KMS-11 (cell line): Measurements from ENCODE around the gene SUCLG2.

Experiments
- H2AFZ ChIP-seq: fragments of 200-600 bp; sonication (generic); 2 replicates; pipeline ENCODE4 v1.6.1; 2016; ENCODE audit warnings: antibody characterized with exemption, mixed run types, low read depth
- H3K27ac ChIP-seq: fragments of 200-600 bp; sonication (generic); 2 replicates; pipeline ENCODE4 v1.6.1; 2016; ENCODE audit warnings: mild to moderate bottlenecking, mixed run types
- H3K27me3 ChIP-seq: fragments of 200-600 bp; sonication (generic); 2 replicates; pipeline ENCODE4 v1.6.1; 2017; ENCODE audit warnings: mild to moderate bottlenecking, low read depth, mixed run types, moderate library complexity; ENCODE audit not compliant: insufficient read depth
- H3K36me3 ChIP-seq: fragments of 200-600 bp; sonication (generic); 2 replicates; pipeline ENCODE4 v1.6.1; 2017; ENCODE audit warnings: mild to moderate bottlenecking, mixed run types; ENCODE audit not compliant: insufficient read depth
- H3K4me1 ChIP-seq: fragments of 200-600 bp; sonication (generic); 2 replicates; pipeline ENCODE4 v1.6.1; 2016; ENCODE audit warnings: mild to moderate bottlenecking, low read depth, mixed run types; ENCODE audit not compliant: poor library complexity, severe bottlenecking
- H3K4me2 ChIP-seq: fragments of 200-600 bp; sonication (generic); 2 replicates; pipeline ENCODE4 v1.7.0; 2016; ENCODE audit warnings: mild to moderate bottlenecking, mixed run types
- H3K4me3 ChIP-seq: fragments of 200-600 bp; sonication (generic); IDR thresholded peaks from 2 replicates; pipeline ENCODE4 v1.6.1; 2017; ENCODE audit warnings: low read depth, low read length, mixed read lengths; ENCODE audit not compliant: insufficient read depth
- H3K79me2 ChIP-seq: fragments of 200-600 bp; sonication (generic); 2 replicates; pipeline ENCODE4 v1.6.1; 2016; ENCODE audit warnings: low read depth, mixed run types; ENCODE audit not compliant: insufficient read depth
- H3K9ac ChIP-seq: fragments of 200-600 bp; sonication (generic); 2 replicates; pipeline ENCODE4 v1.6.1; 2016; ENCODE audit warnings: mild to moderate bottlenecking, mixed run types
- H4K20me1 ChIP-seq: fragments of 200-600 bp; sonication (generic); 2 replicates; pipeline ENCODE4 v1.6.1; 2016; ENCODE audit warnings: mild to moderate bottlenecking, mixed run types; ENCODE audit not compliant: insufficient read depth
- TF ChIP-seq, protein P1 (sequence below): fragments of 200-600 bp; sonication (generic); conservative IDR thresholded peaks from 2 replicates; pipeline ENCODE4 v1.6.1; 2017; ENCODE audit warnings: low read depth, mild to moderate bottlenecking, antibody characterized with exemption, low read length, moderate library complexity, mixed read lengths

Gene SUCLG2

DNA sequence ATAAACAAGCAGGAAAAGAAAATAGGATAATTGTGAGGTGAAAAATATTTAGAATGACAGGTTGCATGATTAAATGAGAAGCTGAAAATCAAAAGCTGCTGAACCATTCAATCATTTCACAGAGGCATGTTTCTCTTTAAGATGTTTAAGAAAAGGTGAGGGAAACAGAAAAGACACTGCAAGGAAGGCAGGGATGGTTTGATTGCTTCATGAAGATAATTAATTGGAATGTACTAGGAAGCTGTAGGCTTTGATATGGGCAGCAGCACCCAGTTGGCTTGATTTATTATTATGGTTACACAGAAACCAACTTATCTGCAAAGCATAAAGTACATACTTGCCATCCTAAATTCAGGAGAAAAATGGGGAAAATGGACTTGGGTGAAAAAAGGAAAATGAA is 234.6 kb downstream of the SUCLG2 start:
- Histone ChIP-seq H3K79me2 (no peaks in the 10 kb centered on the region), H3K4me1 (no peaks in the 10 kb centered on the region), H3K9ac (no peak overlapping the region), H3K4me3 (no peak overlapping the region), H3K27ac (no peak overlapping the region), H2AFZ (no peak overlapping the region), H3K36me3 (no peaks in the 10 kb centered on the region), H4K20me1 (no peaks in the 10 kb centered on the region), H3K4me2 (no peak overlapping the region), H3K27me3 (no peaks in the 10 kb centered on the region)
- TF ChIP-seq, protein P1, sequence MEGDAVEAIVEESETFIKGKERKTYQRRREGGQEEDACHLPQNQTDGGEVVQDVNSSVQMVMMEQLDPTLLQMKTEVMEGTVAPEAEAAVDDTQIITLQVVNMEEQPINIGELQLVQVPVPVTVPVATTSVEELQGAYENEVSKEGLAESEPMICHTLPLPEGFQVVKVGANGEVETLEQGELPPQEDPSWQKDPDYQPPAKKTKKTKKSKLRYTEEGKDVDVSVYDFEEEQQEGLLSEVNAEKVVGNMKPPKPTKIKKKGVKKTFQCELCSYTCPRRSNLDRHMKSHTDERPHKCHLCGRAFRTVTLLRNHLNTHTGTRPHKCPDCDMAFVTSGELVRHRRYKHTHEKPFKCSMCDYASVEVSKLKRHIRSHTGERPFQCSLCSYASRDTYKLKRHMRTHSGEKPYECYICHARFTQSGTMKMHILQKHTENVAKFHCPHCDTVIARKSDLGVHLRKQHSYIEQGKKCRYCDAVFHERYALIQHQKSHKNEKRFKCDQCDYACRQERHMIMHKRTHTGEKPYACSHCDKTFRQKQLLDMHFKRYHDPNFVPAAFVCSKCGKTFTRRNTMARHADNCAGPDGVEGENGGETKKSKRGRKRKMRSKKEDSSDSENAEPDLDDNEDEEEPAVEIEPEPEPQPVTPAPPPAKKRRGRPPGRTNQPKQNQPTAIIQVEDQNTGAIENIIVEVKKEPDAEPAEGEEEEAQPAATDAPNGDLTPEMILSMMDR = no peak

DNA sequence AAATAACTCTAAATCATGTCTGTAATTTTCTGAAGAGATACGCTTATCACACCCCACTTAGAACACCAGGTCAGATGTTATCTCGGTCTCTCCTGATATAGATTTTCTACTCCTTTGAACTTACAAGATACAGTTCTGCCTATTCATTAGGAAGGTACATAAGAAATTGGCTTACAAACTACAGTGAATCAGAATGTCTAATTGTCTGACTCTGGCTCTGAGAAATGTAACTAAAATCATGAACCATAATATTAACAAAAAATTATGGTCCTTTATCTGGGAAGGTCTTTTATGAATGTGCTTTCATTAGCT is 235.2 kb downstream of the SUCLG2 start:
- Histone ChIP-seq H3K9ac (no peak overlapping the region), H3K79me2 (no peaks in the 10 kb centered on the region), H3K27ac (no peak overlapping the region), H3K36me3 (no peaks in the 10 kb centered on the region), H3K4me2 (no peak overlapping the region), H2AFZ (no peak overlapping the region), H3K27me3 (no peaks in the 10 kb centered on the region), H3K4me3 (no peak overlapping the region), H3K4me1 (no peaks in the 10 kb centered on the region), H4K20me1 (no peaks in the 10 kb centered on the region)
- TF ChIP-seq, protein P1 = no peak

DNA sequence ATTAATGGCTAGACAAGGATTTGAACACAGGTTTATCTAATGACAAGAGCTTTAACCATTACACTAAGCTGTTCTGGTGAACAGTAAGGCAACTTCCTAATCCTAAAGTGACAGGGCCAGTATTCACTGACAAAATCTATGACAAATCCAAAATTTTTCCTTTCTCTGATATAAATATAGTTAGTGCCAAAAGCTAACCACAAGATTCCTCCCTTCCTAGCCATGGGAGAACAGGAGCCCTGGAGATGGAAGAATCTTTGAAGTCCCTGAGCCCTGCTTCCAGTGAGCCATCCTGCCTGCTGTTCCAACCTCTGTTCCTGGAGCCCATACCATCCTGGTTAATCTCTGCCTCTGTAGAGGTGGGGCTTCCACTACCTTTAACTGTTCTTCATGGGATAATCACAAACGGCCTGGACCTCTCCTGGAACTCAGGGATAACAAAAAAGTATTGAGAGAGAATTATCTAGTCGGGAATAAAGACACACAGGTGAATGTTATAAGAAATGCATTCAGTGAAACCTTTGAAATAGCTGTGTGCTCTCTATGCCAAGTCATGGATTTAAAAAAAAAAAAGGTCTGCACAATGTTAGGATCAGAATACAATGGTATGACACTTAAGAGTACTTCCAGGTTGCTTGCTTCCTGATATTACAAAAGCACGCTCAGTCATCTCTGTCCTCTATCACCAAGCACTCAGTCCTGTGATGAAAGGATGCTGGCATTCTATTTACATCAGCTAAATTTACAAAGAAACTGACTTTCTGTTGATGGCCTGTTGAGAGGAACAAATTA is 235.8 kb downstream of the SUCLG2 start:
- no peaks in the 10 kb centered on the region for H3K79me2 ChIP-seq
- no peaks in the 10 kb centered on the region for H4K20me1 ChIP-seq
- no peak overlapping the region for H3K4me3 ChIP-seq
- H3K36me3 ChIP-seq = no peaks in the 10 kb centered on the region
- no peak overlapping the region for H3K9ac ChIP-seq
- H3K4me1 ChIP-seq = no peaks in the 10 kb centered on the region
- H3K27ac ChIP-seq = no peak overlapping the region
- TF ChIP-seq, protein P1 = no peak
- no peaks in the 10 kb centered on the region for H3K27me3 ChIP-seq
- no peak overlapping the region for H3K4me2 ChIP-seq
- H2AFZ ChIP-seq = no peak overlapping the region

DNA sequence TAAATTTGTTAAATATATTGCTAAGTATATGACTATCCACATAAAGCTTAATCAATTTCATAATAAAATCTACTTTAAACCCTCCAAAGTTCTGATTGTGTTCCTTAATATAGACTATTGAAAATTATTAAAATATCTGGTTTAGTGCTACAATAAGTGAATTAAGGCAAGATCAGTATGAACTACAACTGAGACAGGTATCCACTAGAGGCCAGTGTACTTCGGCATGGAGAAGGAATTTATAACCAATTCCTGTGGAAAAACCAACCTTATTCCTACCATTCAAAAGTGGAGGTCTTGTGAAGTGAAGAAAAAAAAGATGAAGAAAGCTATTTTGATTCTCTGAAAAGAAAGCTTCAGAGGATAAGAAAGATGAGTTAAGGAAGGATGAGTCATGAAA is 237.7 kb downstream of the SUCLG2 start:
- H2AFZ ChIP-seq = no peak overlapping the region
- no peaks in the 10 kb centered on the region for H3K4me1 ChIP-seq
- TF ChIP-seq, protein P1 = no peak
- H3K4me2 ChIP-seq = no peak overlapping the region
- H3K27me3 ChIP-seq = no peaks in the 10 kb centered on the region
- H3K79me2 ChIP-seq = no peaks in the 10 kb centered on the region
- H3K36me3 ChIP-seq = no peaks in the 10 kb centered on the region
- H3K9ac ChIP-seq = no peak overlapping the region
- H4K20me1 ChIP-seq = no peaks in the 10 kb centered on the region
- no peak overlapping the region for H3K27ac ChIP-seq
- H3K4me3 ChIP-seq = no peak overlapping the region
